ENCODE data around the gene WNT5A. TPM values are rescaled to one million over a fixed set of nuclear protein-coding genes. Genes with fewer than 3 reads are reported as not detected.
"Not testable (repeated sequence)": the region's sequence is repeated elsewhere in the genome, so short reads cannot be mapped to it uniquely, and the experiment has no call there.

The WNT5A gene
- total RNA-seq, 1 experiment from 2014 or later: 55.8 TPM

DNA sequence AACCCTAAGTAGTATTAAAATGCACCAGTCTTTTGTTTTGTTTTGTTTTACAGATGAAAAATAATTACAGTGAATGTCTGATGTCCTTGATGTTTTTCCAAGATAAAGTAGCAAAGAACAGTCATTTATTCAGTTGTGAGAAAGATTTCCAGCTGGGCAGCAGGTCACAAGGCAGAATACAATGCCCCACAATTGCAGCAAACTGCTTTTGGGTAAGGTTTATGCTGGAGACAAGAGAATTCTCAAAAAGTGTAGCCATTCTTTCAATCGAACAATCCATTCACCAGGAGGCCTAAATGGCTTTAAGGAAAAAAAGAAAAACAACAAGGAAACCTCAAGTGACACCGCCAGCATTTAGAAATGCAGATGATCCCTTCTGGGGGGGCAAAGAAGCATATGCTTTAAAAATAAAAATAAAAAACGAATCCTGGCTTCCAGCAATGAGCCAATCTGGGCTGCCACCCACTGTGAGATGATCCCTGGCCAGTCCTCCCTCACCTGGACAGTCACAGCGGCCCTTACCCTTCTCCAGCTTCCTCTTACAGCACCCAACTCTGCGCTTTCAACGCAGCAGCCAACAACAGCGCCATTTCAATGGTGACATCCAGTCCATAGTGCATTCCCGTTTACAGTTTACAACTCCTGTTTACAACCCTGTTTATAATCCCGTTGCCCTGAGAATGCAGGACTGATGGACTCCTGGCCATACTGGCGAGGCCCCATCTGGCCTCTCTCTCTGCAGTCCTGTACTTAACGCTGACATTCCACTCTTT, 25.7 kb upstream of the WNT5A start:
- Histone ChIP-seq H3K27me3 (ENCODE audit: low read length) (no peaks in the 10 kb centered on the region), H3K9me2 (replicated peaks; ENCODE audit: insufficient read depth, low read length) (no peaks in the 10 kb centered on the region), H3K79me2 (ENCODE audit: low read length) (no peaks in the 10 kb centered on the region), H3K4me3 (ENCODE audit: low read length) (no peak overlapping the region), H2AFZ (ENCODE audit: low read length) (no peak overlapping the region), H4K20me1 (ENCODE audit: insufficient read depth, low read depth, low read length) (no peaks in the 10 kb centered on the region), H3K36me3 (ENCODE audit: insufficient read depth, low read length) (no peaks in the 10 kb centered on the region), H3K9ac (ENCODE audit: low read length) (no peak overlapping the region), H3K4me2 (ENCODE audit: low read depth, low read length, poor library complexity, severe bottlenecking) (no peak overlapping the region), H3K27ac (ENCODE audit: low read length) (no peak overlapping the region), H3K4me1 (ENCODE audit: low read length) (peaks cover 41% of the 10 kb centered on the region), H3K9me3 (ENCODE audit: low read length) (no peaks in the 10 kb centered on the region)
- DNase-seq: no peak

DNA sequence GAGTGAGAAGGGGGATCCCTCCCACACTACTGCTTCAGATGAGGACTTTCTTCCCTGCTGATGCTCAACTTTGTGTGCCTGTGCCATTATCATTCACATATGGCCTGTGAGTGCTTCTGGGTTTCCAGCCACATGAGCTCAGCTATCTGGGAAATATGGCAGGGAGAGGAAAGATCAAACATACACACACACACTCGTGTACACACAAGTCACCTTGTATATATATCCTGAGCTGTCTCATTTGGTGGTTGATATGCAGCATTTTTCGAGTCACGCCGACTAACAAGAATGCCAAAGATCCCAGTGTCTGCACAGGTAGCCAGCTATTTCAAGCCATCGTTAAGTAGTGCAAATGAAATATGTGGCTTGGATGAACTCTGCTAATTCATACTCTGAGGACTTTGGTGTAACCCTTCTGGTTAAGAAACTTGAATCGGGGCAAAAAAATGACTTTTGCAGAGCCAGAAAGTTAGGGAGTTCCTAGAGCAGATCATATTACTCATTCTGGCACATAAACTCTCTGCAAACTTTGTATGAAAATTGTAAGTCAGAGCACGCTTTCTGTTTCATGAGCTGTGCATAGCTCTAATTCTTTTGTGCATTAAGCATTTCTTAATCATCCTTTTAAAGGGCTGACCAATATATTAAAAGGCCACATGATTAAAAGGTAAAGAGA, 24.9 kb upstream of the WNT5A start:
- H3K9me3 ChIP-seq (ENCODE audit: low read length): no peaks in the 10 kb centered on the region
- H2AFZ ChIP-seq (ENCODE audit: low read length): no peak overlapping the region
- H3K9ac ChIP-seq (ENCODE audit: low read length): no peak overlapping the region
- no peaks in the 10 kb centered on the region for H3K27me3 ChIP-seq (ENCODE audit: low read length)
- H3K27ac ChIP-seq (ENCODE audit: low read length): no peak overlapping the region
- no peaks in the 10 kb centered on the region; the same call in 1 of the 2 replicates for H3K36me3 ChIP-seq (ENCODE audit: insufficient read depth, low read length)
- DNase-seq: no peak
- H3K4me3 ChIP-seq (ENCODE audit: low read length): no peak overlapping the region
- H4K20me1 ChIP-seq (ENCODE audit: insufficient read depth, low read depth, low read length): no peaks in the 10 kb centered on the region
- no peak overlapping the region for H3K4me2 ChIP-seq (ENCODE audit: low read depth, low read length, poor library complexity, severe bottlenecking)
- H3K79me2 ChIP-seq (ENCODE audit: low read length): no peaks in the 10 kb centered on the region
- peaks cover 48% of the 10 kb centered on the region for H3K4me1 ChIP-seq (ENCODE audit: low read length)
- no peaks in the 10 kb centered on the region for H3K9me2 ChIP-seq (replicated peaks; ENCODE audit: insufficient read depth, low read length)

DNA sequence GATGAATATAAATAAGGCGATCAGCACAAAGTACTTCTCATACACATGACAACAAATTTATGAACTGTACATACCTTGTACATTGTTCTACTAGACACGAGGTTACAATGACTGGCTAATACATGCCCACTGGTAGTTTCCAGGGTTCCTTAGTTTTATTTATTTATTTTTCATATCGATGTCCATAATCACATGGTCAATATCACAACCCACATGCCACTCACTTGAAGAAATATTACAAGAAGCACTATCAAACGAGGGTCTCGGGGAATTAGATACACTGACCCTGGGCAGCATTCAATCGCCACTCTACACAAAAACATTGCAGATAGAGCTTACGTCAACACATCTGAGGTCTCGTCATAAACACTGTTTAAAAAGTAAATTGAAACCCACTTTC, 21.2 kb upstream of the WNT5A start:
- no peak overlapping the region for H3K4me3 ChIP-seq (ENCODE audit: low read length)
- H3K4me1 ChIP-seq (ENCODE audit: low read length): peaks cover 45% of the 10 kb centered on the region
- no peak overlapping the region for H2AFZ ChIP-seq (ENCODE audit: low read length)
- no peak overlapping the region for H3K9ac ChIP-seq (ENCODE audit: low read length)
- H3K9me2 ChIP-seq (replicated peaks; ENCODE audit: insufficient read depth, low read length): no peaks in the 10 kb centered on the region
- no peaks in the 10 kb centered on the region for H3K9me3 ChIP-seq (ENCODE audit: low read length)
- H3K27ac ChIP-seq (ENCODE audit: low read length): no peak overlapping the region
- no peak for DNase-seq
- peaks cover 20% of the 10 kb centered on the region for H3K79me2 ChIP-seq (ENCODE audit: low read length)
- no peak overlapping the region for H3K4me2 ChIP-seq (ENCODE audit: low read depth, low read length, poor library complexity, severe bottlenecking)
- no peaks in the 10 kb centered on the region for H4K20me1 ChIP-seq (ENCODE audit: insufficient read depth, low read depth, low read length)
- H3K36me3 ChIP-seq (ENCODE audit: insufficient read depth, low read length): no peaks in the 10 kb centered on the region; the same call in 1 of the 2 replicates
- H3K27me3 ChIP-seq (ENCODE audit: low read length): no peaks in the 10 kb centered on the region

DNA sequence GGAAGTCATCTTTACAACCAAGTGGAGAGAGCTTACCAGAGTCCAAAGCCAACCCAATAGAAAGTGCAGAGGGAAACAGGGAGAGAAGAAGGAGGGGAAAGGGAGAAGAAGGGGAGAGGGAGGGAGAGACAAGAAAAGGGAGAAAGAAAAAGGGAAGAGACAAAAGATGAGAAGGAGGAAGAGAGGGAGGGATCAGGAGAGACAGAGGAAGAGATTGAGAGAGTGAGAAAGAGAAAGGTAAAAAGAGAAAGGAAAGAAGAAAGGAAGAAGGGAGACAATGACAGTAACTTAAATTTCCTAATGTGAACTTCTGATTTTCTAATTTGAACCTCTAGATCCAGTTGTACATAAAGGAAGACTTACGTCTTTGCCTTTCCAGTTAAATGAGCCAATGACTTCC, 20.7 kb upstream of the WNT5A start:
- peak overlapping the region; percentile 27; the same call in 1 of the 2 replicates for H3K4me3 ChIP-seq (ENCODE audit: low read length)
- no peaks in the 10 kb centered on the region for H3K9me2 ChIP-seq (replicated peaks; ENCODE audit: insufficient read depth, low read length)
- no peaks in the 10 kb centered on the region; the same call in 1 of the 2 replicates for H3K36me3 ChIP-seq (ENCODE audit: insufficient read depth, low read length)
- peaks cover 25% of the 10 kb centered on the region for H3K79me2 ChIP-seq (ENCODE audit: low read length)
- no peaks in the 10 kb centered on the region for H3K9me3 ChIP-seq (ENCODE audit: low read length)
- H3K27me3 ChIP-seq (ENCODE audit: low read length): no peaks in the 10 kb centered on the region
- DNase-seq: no peak
- peak overlapping the region; percentile 57 for H3K4me2 ChIP-seq (ENCODE audit: low read depth, low read length, poor library complexity, severe bottlenecking)
- H3K4me1 ChIP-seq (ENCODE audit: low read length): peaks cover 50% of the 10 kb centered on the region
- no peak overlapping the region; the same call in 1 of the 2 replicates for H3K27ac ChIP-seq (ENCODE audit: low read length)
- peak overlapping the region; percentile 23; the same call in 1 of the 2 replicates for H3K9ac ChIP-seq (ENCODE audit: low read length)
- H4K20me1 ChIP-seq (ENCODE audit: insufficient read depth, low read depth, low read length): no peaks in the 10 kb centered on the region
- 0 out of 2 replicates have a peak overlapping the region, but pooled peaks have one; percentile 34 for H2AFZ ChIP-seq (ENCODE audit: low read length)

DNA sequence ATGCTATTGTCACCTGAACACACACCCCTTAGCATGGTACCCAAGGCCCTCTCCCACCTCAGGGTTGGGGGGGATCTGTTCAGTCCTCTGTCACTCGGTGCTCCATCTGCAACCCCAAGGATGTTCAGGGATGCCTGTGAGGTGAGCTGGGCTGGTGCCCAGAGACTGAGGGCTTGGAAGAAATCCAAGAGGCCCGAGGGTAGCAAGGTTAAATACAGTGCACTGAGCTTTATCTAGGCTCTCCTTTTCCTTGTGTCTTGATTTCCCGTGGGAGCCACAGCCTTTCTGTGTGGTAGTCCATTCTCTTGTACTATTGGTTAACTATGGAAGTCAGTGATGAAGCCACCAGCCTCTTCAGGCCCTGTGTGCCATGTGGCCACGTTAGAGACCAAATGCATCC, 18.7 kb upstream of the WNT5A start:
- Histone ChIP-seq H3K9me3 (ENCODE audit: low read length) (no peaks in the 10 kb centered on the region), H3K4me2 (ENCODE audit: low read depth, low read length, poor library complexity, severe bottlenecking) (peak overlapping the region; percentile 57), H3K79me2 (ENCODE audit: low read length) (peaks cover 40% of the 10 kb centered on the region), H3K4me3 (ENCODE audit: low read length) (peak overlapping the region; percentile 57; the same call in 1 of the 2 replicates), H3K27me3 (ENCODE audit: low read length) (no peaks in the 10 kb centered on the region), H2AFZ (ENCODE audit: low read length) (no peak overlapping the region), H3K9me2 (replicated peaks; ENCODE audit: insufficient read depth, low read length) (no peaks in the 10 kb centered on the region), H3K4me1 (ENCODE audit: low read length) (peaks cover 58% of the 10 kb centered on the region), H4K20me1 (ENCODE audit: insufficient read depth, low read depth, low read length) (no peaks in the 10 kb centered on the region), H3K27ac (ENCODE audit: low read length) (peak overlapping the region; percentile 82), H3K36me3 (ENCODE audit: insufficient read depth, low read length) (peaks cover 4% of the 10 kb centered on the region; the same call in 1 of the 2 replicates), H3K9ac (ENCODE audit: low read length) (peak overlapping the region; percentile 62)
- no peak for DNase-seq

DNA sequence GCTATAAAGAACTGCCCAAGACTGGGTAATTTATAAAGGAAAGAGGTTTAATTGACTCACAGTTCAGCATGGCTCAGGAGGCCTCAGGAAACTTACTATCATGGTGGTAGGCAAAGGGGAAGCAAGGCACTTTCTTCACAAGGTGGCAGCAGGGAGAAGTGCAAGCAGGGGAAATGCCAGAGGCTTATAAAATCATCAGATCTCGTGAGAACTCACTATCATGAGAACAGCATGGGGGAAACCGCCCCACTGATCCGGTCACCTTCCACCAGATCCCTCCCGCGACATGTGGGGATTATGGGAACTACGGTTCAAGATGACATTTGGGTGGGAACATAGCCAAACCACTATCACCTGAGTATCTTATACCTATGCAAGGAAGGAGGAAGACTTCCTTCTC, 18.0 kb upstream of the WNT5A start:
- Histone ChIP-seq H3K4me1 (ENCODE audit: low read length) (peaks cover 65% of the 10 kb centered on the region), H3K4me2 (ENCODE audit: low read depth, low read length, poor library complexity, severe bottlenecking) (peak overlapping the region; percentile 57), H2AFZ (ENCODE audit: low read length) (peak overlapping the region; percentile 60; the same call in 1 of the 2 replicates), H3K36me3 (ENCODE audit: insufficient read depth, low read length) (peaks cover 10% of the 10 kb centered on the region; the same call in 1 of the 2 replicates), H3K27ac (ENCODE audit: low read length) (peak overlapping the region; percentile 82), H3K79me2 (ENCODE audit: low read length) (peaks cover 47% of the 10 kb centered on the region), H3K4me3 (ENCODE audit: low read length) (peak overlapping the region; percentile 57), H3K9ac (ENCODE audit: low read length) (peak overlapping the region; percentile 62)
- H3K9me2 ChIP-seq (replicated peaks; ENCODE audit: insufficient read depth, low read length); H3K27me3 ChIP-seq (ENCODE audit: low read length); H4K20me1 ChIP-seq (ENCODE audit: insufficient read depth, low read depth, low read length); H3K9me3 ChIP-seq (ENCODE audit: low read length): not testable (repeated sequence)
- DNase-seq: peak; percentile 93

DNA sequence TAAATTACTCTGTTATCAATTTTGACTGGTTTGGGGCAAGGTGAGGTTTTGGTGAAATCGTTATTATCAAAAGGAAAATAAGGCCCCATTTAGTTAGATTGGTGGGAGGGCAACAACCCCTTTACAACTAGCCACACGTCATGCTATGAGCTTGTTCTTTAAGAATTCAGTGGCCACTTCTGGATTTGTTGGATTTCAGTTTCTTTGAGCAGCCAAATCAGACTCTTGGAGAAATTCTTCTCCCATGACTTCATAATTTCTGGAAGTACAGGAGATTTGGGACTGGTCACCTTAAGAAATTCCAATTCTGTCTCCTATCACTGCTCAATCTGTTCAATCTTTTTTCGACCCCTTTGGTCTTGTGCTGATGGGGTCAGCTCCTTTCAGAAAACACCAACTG, 14.8 kb upstream of the WNT5A start:
- Histone ChIP-seq H3K79me2 (ENCODE audit: low read length) (peaks cover 56% of the 10 kb centered on the region), H3K4me2 (ENCODE audit: low read depth, low read length, poor library complexity, severe bottlenecking) (peak overlapping the region; percentile 57), H3K27ac (ENCODE audit: low read length) (peak overlapping the region; percentile 82), H3K36me3 (ENCODE audit: insufficient read depth, low read length) (peaks cover 27% of the 10 kb centered on the region), H3K27me3 (ENCODE audit: low read length) (no peaks in the 10 kb centered on the region), H2AFZ (ENCODE audit: low read length) (no peak overlapping the region), H3K4me1 (ENCODE audit: low read length) (peaks cover 53% of the 10 kb centered on the region), H3K9ac (ENCODE audit: low read length) (peak overlapping the region; percentile 15; the same call in 1 of the 2 replicates), H3K9me2 (replicated peaks; ENCODE audit: insufficient read depth, low read length) (no peaks in the 10 kb centered on the region), H3K9me3 (ENCODE audit: low read length) (no peaks in the 10 kb centered on the region), H4K20me1 (ENCODE audit: insufficient read depth, low read depth, low read length) (no peaks in the 10 kb centered on the region), H3K4me3 (ENCODE audit: low read length) (no peak overlapping the region)
- DNase-seq: no peak
